ENCODE measurements around the gene TMEM121. TPM values are rescaled to one million over a fixed set of nuclear protein-coding genes. Genes with fewer than 3 reads are reported as not detected.
"Not testable (repeated sequence)": the region's sequence is repeated elsewhere in the genome, so short reads cannot be mapped to it uniquely, and the experiment has no call there.

Gene TMEM121
- total and polyA plus RNA-seq, 12 donors, result 0.93 to 2.6 (median 1.7) TPM

GRCh38 chr14:105576525-105577088, 50.2 kb downstream of the TMEM121 start:
- no peaks in the 10 kb centered on the region for H3K4me1 ChIP-seq
- intact Hi-C loops (cut with DNase I), result no loop called here
- H3K27ac ChIP-seq, result no peak overlapping the region
- DNase-seq (no peak), ATAC-seq (no peak)
- H3K36me3 ChIP-seq, result no peaks in the 10 kb centered on the region
- no peak for TF ChIP-seq CTCF (IDR thresholded peaks at IDR 0.05)
- WGBS, 2 donors, result 77 to 83% methylated on average over 2 of the region's 2 CpGs
- H3K27me3 ChIP-seq, result no peaks in the 10 kb centered on the region
- H3K4me3 ChIP-seq, result no peak overlapping the region
- H3K9me3 ChIP-seq, result no peaks in the 10 kb centered on the region

GRCh38 chr14:105577314-105577861, 51.0 kb downstream of the TMEM121 start:
- intact Hi-C loops (cut with DNase I), result no loop called here
- DNase-seq (no peak), ATAC-seq (no peak)
- Histone ChIP-seq H3K27me3 (no peaks in the 10 kb centered on the region), H3K4me3 (no peak overlapping the region), H3K4me1 (no peaks in the 10 kb centered on the region), H3K9me3 (no peaks in the 10 kb centered on the region), H3K27ac (no peak overlapping the region), H3K36me3 (no peaks in the 10 kb centered on the region)
- TF ChIP-seq CTCF (IDR thresholded peaks at IDR 0.05), result no peak
- 86 to 87% methylated on average over 14 of the region's 14 CpGs for WGBS, 2 donors

GRCh38 chr14:105578070-105578469, 51.7 kb downstream of the TMEM121 start:
- no peak overlapping the region for H3K27ac ChIP-seq
- no peaks in the 10 kb centered on the region for H3K4me1 ChIP-seq
- no peaks in the 10 kb centered on the region for H3K27me3 ChIP-seq
- TF ChIP-seq CTCF (IDR thresholded peaks at IDR 0.05), result no peak
- DNase-seq (no peak), ATAC-seq (no peak)
- no peaks in the 10 kb centered on the region for H3K9me3 ChIP-seq
- intact Hi-C loops (cut with DNase I), result no loop called here
- H3K4me3 ChIP-seq, result no peak overlapping the region
- no peaks in the 10 kb centered on the region for H3K36me3 ChIP-seq

GRCh38 chr14:105579221-105579620, 52.8 kb downstream of the TMEM121 start:
- H3K4me3 ChIP-seq; intact Hi-C loops (cut with DNase I); H3K36me3 ChIP-seq; H3K4me1 ChIP-seq; DNase-seq; H3K9me3 ChIP-seq; H3K27ac ChIP-seq; H3K27me3 ChIP-seq: not testable (repeated sequence)
- whole genome bisulfite sequencing, 2 donors, result 63% methylated on average over 4 of the region's 15 CpGs; no CpG with 5 or more reads in 1 of the 2 donors
- ATAC-seq, result peak in 4 of 8 donors; percentile 34 to 67 (median 37)

Other genes starting within 250 kb of the TMEM121 start
- gene BRF1, start 225.6 kb upstream of the TMEM121 start, total RNA-seq, result 10 to 100 TPM; 12.7 to 18.9 (median 16.2) TPM
- gene BRF1, start 225.6 kb upstream of the TMEM121 start, polyA plus RNA-seq, result 10 to 100 TPM; 12.9 to 30.8 TPM
- gene PACS2, start 211.8 kb upstream of the TMEM121 start, total RNA-seq, result 10 to 100 TPM; 41.8 to 78.9 (median 54.6) TPM
- 100 to 1,000 TPM in 1 of 2 donors, 10 to 100 TPM in 1; 42.9 to 123 TPM for gene PACS2, start 211.8 kb upstream of the TMEM121 start, polyA plus RNA-seq
- gene TEX22, start 128.0 kb upstream of the TMEM121 start, total RNA-seq, result 1 to 10 TPM in 4 of 10 donors, under 1 TPM in 4, not detected in 2; 0.42 to 2.0 (median 1.00) TPM
- gene TEX22, start 128.0 kb upstream of the TMEM121 start, polyA plus RNA-seq, result under 1 TPM; 0.07 to 0.22 TPM
- gene MTA1, start 106.8 kb upstream of the TMEM121 start, total RNA-seq, result 100 to 1,000 TPM; 104 to 209 (median 133) TPM
- 100 to 1,000 TPM in 1 of 2 donors, 10 to 100 TPM in 1; 94.4 to 250 TPM for gene MTA1, start 106.8 kb upstream of the TMEM121 start, polyA plus RNA-seq
- gene CRIP2, start 51.8 kb upstream of the TMEM121 start, total RNA-seq, result 1,000 to 10,000 TPM in 3 of 10 donors, 100 to 1,000 TPM in 7; 731 to 1,223 (median 884) TPM
- 1,000 to 10,000 TPM; 1,120 to 1,194 TPM for gene CRIP2, start 51.8 kb upstream of the TMEM121 start, polyA plus RNA-seq
- 100 to 1,000 TPM in 1 of 10 donors, 10 to 100 TPM in 9; 34.0 to 131 (median 51.0) TPM for gene CRIP1, start 39.7 kb upstream of the TMEM121 start, total RNA-seq
- gene CRIP1, start 39.7 kb upstream of the TMEM121 start, polyA plus RNA-seq, result 100 to 1,000 TPM; 149 to 170 TPM
- 1 to 10 TPM; 2.3 to 5.2 (median 4.2) TPM for gene TEDC1, start 35.3 kb upstream of the TMEM121 start, total RNA-seq
- gene TEDC1, start 35.3 kb upstream of the TMEM121 start, polyA plus RNA-seq, result 10 to 100 TPM in 1 of 2 donors, 1 to 10 TPM in 1; 8.4 to 10.0 TPM